Testis (tissue), 3 donors: ENCODE data around the gene LSM14A. TPM values are rescaled to one million over a fixed set of nuclear protein-coding genes. Genes with fewer than 3 reads are reported as not detected.
"Not testable (repeated sequence)": the region's sequence is repeated elsewhere in the genome, so short reads cannot be mapped to it uniquely, and the experiment has no call there.

Experiments
- DNase-seq: peaks from one replicate; pipeline ENCODE4 v3.0.0-alpha.2; 2019
- H3K27ac ChIP-seq, 2 donors: fragments of 200-600 bp; sonication (generic); one replicate each; pipeline ENCODE4 v1.5.1; 2019
- H3K27me3 ChIP-seq: fragments of 200-600 bp; sonication (generic); one replicate; pipeline ENCODE4 v1.5.1; 2019
- H3K36me3 ChIP-seq: fragments of 200-600 bp; sonication (generic); one replicate; pipeline ENCODE4 v1.5.1; 2017; ENCODE audit warnings: low read depth; ENCODE audit errors: missing control alignments
- H3K4me1 ChIP-seq: fragments of 200-600 bp; sonication (generic); one replicate; pipeline ENCODE4 v1.5.1; 2019
- H3K4me3 ChIP-seq, 2 donors: fragments of 200-600 bp; sonication (generic); one replicate each; pipeline ENCODE4 v1.5.1; 2017 to 2019
- H3K9me3 ChIP-seq: fragments of 200-600 bp; sonication (generic); one replicate; pipeline ENCODE4 v1.5.1; 2017
- CTCF ChIP-seq, 3 experiments: fragments of 450-650 bp in 2 of 3; fragments of 200-600 bp in 1 of 3; sonication (generic) in 1 of 3; IDR thresholded peaks; one replicate each; pipeline ENCODE4 v1.5.1; 2016 to 2019; ENCODE audit warnings: antibody characterized with exemption in 3 of 3, mild to moderate bottlenecking in 2 of 3, moderate library complexity in 1 of 3
- POLR2A ChIP-seq: fragments of 450-650 bp; IDR thresholded peaks from one replicate; pipeline ENCODE4 v1.6.1; 2017; ENCODE audit warnings: antibody characterized with exemption, mild to moderate bottlenecking, moderate library complexity
- WGBS, 2 donors: methylation state at CpG; one replicate each; pipeline ENCODE4 v1.1.5; 2018; 5-methylcytosine and 5-hydroxymethylcytosine counted together
- intact Hi-C: fragments of 100-400 bp; cut with DNase I; formaldehyde crosslinking; loops from one replicate; pipeline ENCODE4 v1.15.1; 2023; ENCODE audit warnings: low total_unique reads
- polyA plus RNA-seq: library from polyadenylated mRNA; stranded (reverse); fragments of 350-450 nt; fragmentation: Illumina TruSeq; extraction: RNeasy Lipid Tissue Mini Kit (QIAGEN cat#74804); gene quantifications from one replicate; pipeline ENCODE4 v1.2.3, GENCODE V29; 2014; ENCODE audit warnings: low read depth, low replicate concordance; ENCODE audit not compliant: insufficient read depth
- total RNA-seq, 2 donors: library from RNA; depleted of rRNA; stranded (reverse); fragments of >200 nt; gene quantifications; one replicate each; pipeline ENCODE4 v1.2.3, GENCODE V29; 2016

Gene LSM14A
- total and polyA plus RNA-seq, 3 donors from 2014 or later = 122 to 192 (median 174) TPM

GRCh38 chr19:34128558-34129250, 43.6 kb upstream of the LSM14A start:
- Histone ChIP-seq H3K9me3 (no peaks in the 10 kb centered on the region), H3K27ac (no peak overlapping the region), H3K27me3 (no peaks in the 10 kb centered on the region), H3K4me3 (no peak overlapping the region), H3K4me1 (no peaks in the 10 kb centered on the region), H3K36me3 (no peaks in the 10 kb centered on the region)
- no peak for TF ChIP-seq POLR2A
- TF ChIP-seq CTCF (IDR thresholded peaks at IDR 0.05) = no peak
- intact Hi-C loops = no loop called here
- 59 to 74% methylated on average over 6 of the region's 6 CpGs for WGBS, 2 donors
- DNase-seq = no peak

GRCh38 chr19:34131100-34131499, 41.2 kb upstream of the LSM14A start:
- TF ChIP-seq CTCF (IDR thresholded peaks at IDR 0.05) (no peak), POLR2A (no peak)
- intact Hi-C loops = no loop called here

GRCh38 chr19:34132145-34132544, 40.2 kb upstream of the LSM14A start:
- intact Hi-C loops, H3K9me3 ChIP-seq: not testable (repeated sequence)
- whole genome bisulfite sequencing, 2 donors = 82% methylated on average over 11 of the region's 24 CpGs; no CpG with 5 or more reads in 1 of the 2 donors

More at GRCh38 chr19:34131100-34131499, 41.2 kb upstream of the LSM14A start:
- Histone ChIP-seq H3K27ac (no peak overlapping the region), H3K9me3 (no peaks in the 10 kb centered on the region), H3K36me3 (no peaks in the 10 kb centered on the region), H3K4me1 (no peaks in the 10 kb centered on the region), H3K4me3 (no peak overlapping the region), H3K27me3 (no peaks in the 10 kb centered on the region)
- DNase-seq = no peak

GRCh38 chr19:34132706-34133105, 39.6 kb upstream of the LSM14A start:
- H3K9me3 ChIP-seq, DNase-seq, H3K36me3 ChIP-seq, H3K4me1 ChIP-seq, H3K27me3 ChIP-seq, H3K27ac ChIP-seq, H3K4me3 ChIP-seq, intact Hi-C loops: not testable (repeated sequence)
- 60% methylated on average over 6 of the region's 32 CpGs; no CpG with 5 or more reads in 1 of the 2 donors for WGBS, 2 donors

More at GRCh38 chr19:34132145-34132544, 40.2 kb upstream of the LSM14A start:
- H3K27me3 ChIP-seq, H3K4me3 ChIP-seq, H3K36me3 ChIP-seq, DNase-seq, H3K27ac ChIP-seq, H3K4me1 ChIP-seq: not testable (repeated sequence)

GRCh38 chr19:34134190-34135053, 37.9 kb upstream of the LSM14A start:
- intact Hi-C loops = no loop called here
- Histone ChIP-seq H3K4me3 (peak overlapping the region; percentile 84 to 85), H3K4me1 (no peaks in the 10 kb centered on the region), H3K27ac (peak overlapping the region; percentile 76 to 90), H3K27me3 (no peaks in the 10 kb centered on the region), H3K9me3 (no peaks in the 10 kb centered on the region), H3K36me3 (no peaks in the 10 kb centered on the region)
- TF ChIP-seq POLR2A (no peak), CTCF (IDR thresholded peaks at IDR 0.05) (peak in 1 of 3 experiments; percentile 2)
- DNase-seq = peak; percentile 83
- WGBS, 2 donors = 1% methylated on average over 36 to 40 of the region's 63 CpGs
